Measurements from ENCODE around the gene CASK. TPM values are rescaled to one million over a fixed set of nuclear protein-coding genes. Genes with fewer than 3 reads are reported as not detected.

The CASK gene
- total and polyA plus RNA-seq, 2 of the 13 experiments (the other 11 are each of a cell fraction or from before 2014, with no cell fraction given) = 14.5 to 16.0 TPM

DNA sequence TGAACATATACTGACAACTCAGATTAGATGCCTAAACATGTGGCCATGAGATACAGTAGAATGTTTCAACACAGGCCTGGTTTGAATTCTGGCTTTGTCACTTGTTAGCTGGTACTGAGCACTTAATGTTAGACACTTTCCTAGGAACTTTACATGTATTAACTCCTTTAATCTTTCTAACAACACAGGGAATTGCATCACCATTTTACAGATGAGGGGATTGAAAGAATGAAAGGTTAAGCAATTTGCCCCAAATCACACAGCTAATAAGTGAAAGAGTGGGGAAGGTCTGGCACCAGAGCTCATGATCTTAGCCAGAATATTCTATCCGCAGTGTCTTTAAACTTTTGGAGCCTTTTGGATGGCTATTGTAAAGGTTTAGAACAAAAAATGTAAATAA lies 380.3 kb downstream of the CASK start:
- 80% methylated on average over 1 of the region's 1 CpG for WGBS (ENCODE audit: low lambda C conversion rate)
- Histone ChIP-seq H3K36me3 (replicated peaks in 1 of 2; ENCODE audit: control insufficient read depth in 1 of 2, insufficient read depth in 2 of 2, low read length in 2 of 2) (no peaks in the 10 kb centered on the region), H3K27ac (ENCODE audit: extremely low read length, insufficient read depth, low read length) (no peak overlapping the region), H3K4me1 (ENCODE audit: insufficient read depth, low read length) (no peaks in the 10 kb centered on the region), H2AFZ (ENCODE audit: low read length) (no peak overlapping the region), H3K9ac (ENCODE audit: insufficient read depth, low read depth, low read length) (no peak overlapping the region), H3K4me2 (ENCODE audit: low read depth, low read length) (no peak overlapping the region), H4K20me1 (ENCODE audit: insufficient read depth, low read length) (no peaks in the 10 kb centered on the region), H3K79me2 (ENCODE audit: insufficient read depth, low read length) (no peaks in the 10 kb centered on the region), H3K9me3 (ENCODE audit: low read length) (no peaks in the 10 kb centered on the region), H3K27me3 (ENCODE audit: control insufficient read depth in 1 of 2, insufficient read depth in 2 of 2, low read length in 2 of 2) (no peaks in the 10 kb centered on the region), H3K4me3 (replicated peaks in 1 of 3; ENCODE audit: insufficient read depth in 1 of 3, low read depth in 2 of 3, low read length in 3 of 3) (no peak overlapping the region)
- TF ChIP-seq, protein P1, sequence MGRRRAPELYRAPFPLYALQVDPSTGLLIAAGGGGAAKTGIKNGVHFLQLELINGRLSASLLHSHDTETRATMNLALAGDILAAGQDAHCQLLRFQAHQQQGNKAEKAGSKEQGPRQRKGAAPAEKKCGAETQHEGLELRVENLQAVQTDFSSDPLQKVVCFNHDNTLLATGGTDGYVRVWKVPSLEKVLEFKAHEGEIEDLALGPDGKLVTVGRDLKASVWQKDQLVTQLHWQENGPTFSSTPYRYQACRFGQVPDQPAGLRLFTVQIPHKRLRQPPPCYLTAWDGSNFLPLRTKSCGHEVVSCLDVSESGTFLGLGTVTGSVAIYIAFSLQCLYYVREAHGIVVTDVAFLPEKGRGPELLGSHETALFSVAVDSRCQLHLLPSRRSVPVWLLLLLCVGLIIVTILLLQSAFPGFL (CRISPR knock-in tag; IDR thresholded peaks at IDR 0.05) = no peak
- TF ChIP-seq CEBPB (IDR thresholded peaks at IDR 0.05; ENCODE audit: borderline replicate concordance, low read depth, low read length) = no peak
- TF ChIP-seq HOXD1 (CRISPR knock-in tag; IDR thresholded peaks at IDR 0.05) = no peak
- TF ChIP-seq ZNF430 (CRISPR knock-in tag; IDR thresholded peaks at IDR 0.05) = no peak
- no peak for TF ChIP-seq ZNF850 (CRISPR knock-in tag; conservative IDR thresholded peaks at IDR 0.05)
- TF ChIP-seq, protein P2, sequence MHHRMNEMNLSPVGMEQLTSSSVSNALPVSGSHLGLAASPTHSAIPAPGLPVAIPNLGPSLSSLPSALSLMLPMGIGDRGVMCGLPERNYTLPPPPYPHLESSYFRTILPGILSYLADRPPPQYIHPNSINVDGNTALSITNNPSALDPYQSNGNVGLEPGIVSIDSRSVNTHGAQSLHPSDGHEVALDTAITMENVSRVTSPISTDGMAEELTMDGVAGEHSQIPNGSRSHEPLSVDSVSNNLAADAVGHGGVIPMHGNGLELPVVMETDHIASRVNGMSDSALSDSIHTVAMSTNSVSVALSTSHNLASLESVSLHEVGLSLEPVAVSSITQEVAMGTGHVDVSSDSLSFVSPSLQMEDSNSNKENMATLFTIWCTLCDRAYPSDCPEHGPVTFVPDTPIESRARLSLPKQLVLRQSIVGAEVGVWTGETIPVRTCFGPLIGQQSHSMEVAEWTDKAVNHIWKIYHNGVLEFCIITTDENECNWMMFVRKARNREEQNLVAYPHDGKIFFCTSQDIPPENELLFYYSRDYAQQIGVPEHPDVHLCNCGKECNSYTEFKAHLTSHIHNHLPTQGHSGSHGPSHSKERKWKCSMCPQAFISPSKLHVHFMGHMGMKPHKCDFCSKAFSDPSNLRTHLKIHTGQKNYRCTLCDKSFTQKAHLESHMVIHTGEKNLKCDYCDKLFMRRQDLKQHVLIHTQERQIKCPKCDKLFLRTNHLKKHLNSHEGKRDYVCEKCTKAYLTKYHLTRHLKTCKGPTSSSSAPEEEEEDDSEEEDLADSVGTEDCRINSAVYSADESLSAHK (CRISPR knock-in tag; IDR thresholded peaks at IDR 0.05; ENCODE audit: borderline replicate concordance) = no peak
- TF ChIP-seq HIVEP1 (CRISPR knock-in tag; IDR thresholded peaks at IDR 0.05) = no peak
- TF ChIP-seq JARID2 (CRISPR knock-in tag; IDR thresholded peaks at IDR 0.05; ENCODE audit: insufficient replicate concordance) = no peak
- TF ChIP-seq, protein P3, sequence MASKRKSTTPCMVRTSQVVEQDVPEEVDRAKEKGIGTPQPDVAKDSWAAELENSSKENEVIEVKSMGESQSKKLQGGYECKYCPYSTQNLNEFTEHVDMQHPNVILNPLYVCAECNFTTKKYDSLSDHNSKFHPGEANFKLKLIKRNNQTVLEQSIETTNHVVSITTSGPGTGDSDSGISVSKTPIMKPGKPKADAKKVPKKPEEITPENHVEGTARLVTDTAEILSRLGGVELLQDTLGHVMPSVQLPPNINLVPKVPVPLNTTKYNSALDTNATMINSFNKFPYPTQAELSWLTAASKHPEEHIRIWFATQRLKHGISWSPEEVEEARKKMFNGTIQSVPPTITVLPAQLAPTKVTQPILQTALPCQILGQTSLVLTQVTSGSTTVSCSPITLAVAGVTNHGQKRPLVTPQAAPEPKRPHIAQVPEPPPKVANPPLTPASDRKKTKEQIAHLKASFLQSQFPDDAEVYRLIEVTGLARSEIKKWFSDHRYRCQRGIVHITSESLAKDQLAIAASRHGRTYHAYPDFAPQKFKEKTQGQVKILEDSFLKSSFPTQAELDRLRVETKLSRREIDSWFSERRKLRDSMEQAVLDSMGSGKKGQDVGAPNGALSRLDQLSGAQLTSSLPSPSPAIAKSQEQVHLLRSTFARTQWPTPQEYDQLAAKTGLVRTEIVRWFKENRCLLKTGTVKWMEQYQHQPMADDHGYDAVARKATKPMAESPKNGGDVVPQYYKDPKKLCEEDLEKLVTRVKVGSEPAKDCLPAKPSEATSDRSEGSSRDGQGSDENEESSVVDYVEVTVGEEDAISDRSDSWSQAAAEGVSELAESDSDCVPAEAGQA (IDR thresholded peaks at IDR 0.05; ENCODE audit: low read depth) = no peak
- TF ChIP-seq, protein P3 (CRISPR knock-in tag; IDR thresholded peaks at IDR 0.05; ENCODE audit: borderline replicate concordance) = no peak
- TF ChIP-seq NFIC (IDR thresholded peaks at IDR 0.05; ENCODE audit: low read length) = no peak
- intact Hi-C loops (cut with micrococcal nuclease; ENCODE audit: unreplicated experiment) = no loop called here
- DNase-seq (ENCODE audit: low spot score) (no peak), FAIRE-seq (peak; percentile 52), ATAC-seq (no peak)
- POLR2A ChIA-PET = no interaction called here
- in situ Hi-C loops (cut with HindIII; ENCODE audit: extremely low pct_ligation_motif_present, low pct_unique_long_range_greater_than_20kb) = no loop called here
- CTCF ChIA-PET (ENCODE audit: low intra/inter-chr PET ratio, low total read pairs) = no interaction called here
- BruUV-seq (replicated peaks) = no TSS peak

Measured in HepG2 (cell line).